Loucy (cell line): ENCODE results near the gene SLC6A6.

ENCODE experiments used
- H2AFZ ChIP-seq: fragments of 200-600 bp; sonication (generic); 2 replicates; pipeline ENCODE4 v1.6.0; 2016; ENCODE audit warnings: antibody characterized with exemption, mild to moderate bottlenecking, low read length, moderate library complexity
- H3F3A ChIP-seq: fragments of 200-600 bp; 2 replicates; pipeline ENCODE4 v1.6.0; 2016; ENCODE audit warnings: antibody characterized with exemption, low read depth, mild to moderate bottlenecking
- H3K27me3 ChIP-seq: fragments of 200-600 bp; sonication (generic); 2 replicates; pipeline ENCODE4 v1.6.1; 2014; ENCODE audit warnings: low read length, mild to moderate bottlenecking; ENCODE audit not compliant: insufficient read depth, poor library complexity, severe bottlenecking
- H3K36me3 ChIP-seq: fragments of 200-600 bp; sonication (generic); 2 replicates; pipeline ENCODE4 v1.6.1; 2016; ENCODE audit warnings: low read length; ENCODE audit not compliant: insufficient read depth
- H3K4me1 ChIP-seq: fragments of 200-600 bp; sonication (generic); 2 replicates; pipeline ENCODE4 v1.5.1; 2014; ENCODE audit warnings: low read length, mild to moderate bottlenecking; ENCODE audit not compliant: insufficient read depth, poor library complexity, severe bottlenecking
- H3K4me2 ChIP-seq: fragments of 200-600 bp; sonication (generic); 2 replicates; pipeline ENCODE4 v1.6.0; 2014; ENCODE audit warnings: antibody characterized with exemption, low read length, low read depth, mild to moderate bottlenecking; ENCODE audit not compliant: poor library complexity, severe bottlenecking
- H3K4me3 ChIP-seq: fragments of 200-600 bp; sonication (generic); 2 replicates; pipeline ENCODE4 v1.5.1; 2014; ENCODE audit warnings: low read length, mild to moderate bottlenecking, mixed read lengths; ENCODE audit not compliant: poor library complexity, severe bottlenecking
- H3K79me2 ChIP-seq: fragments of 200-600 bp; sonication (generic); 2 replicates; pipeline ENCODE4 v1.6.1; 2014; ENCODE audit warnings: low read length; ENCODE audit not compliant: insufficient read depth
- H3K9ac ChIP-seq: fragments of 200-600 bp; sonication (generic); 2 replicates; pipeline ENCODE4 v1.6.0; 2014; ENCODE audit warnings: mild to moderate bottlenecking, low read depth, low read length, moderate library complexity; ENCODE audit not compliant: poor library complexity, severe bottlenecking
- H3K9me2 ChIP-seq: fragments of 200-600 bp; sonication (generic); replicated peaks from 2 replicates; pipeline ENCODE4 v1.6.1; 2016; ENCODE audit warnings: low read depth, low read length, mixed read lengths
- H3K9me3 ChIP-seq: fragments of 200-600 bp; sonication (generic); 2 replicates; pipeline ENCODE4 v1.6.1; 2014; ENCODE audit warnings: mild to moderate bottlenecking, antibody characterized with exemption, low read length, low read depth; ENCODE audit not compliant: insufficient read depth
- H4K20me1 ChIP-seq: fragments of 200-600 bp; sonication (generic); 2 replicates; pipeline ENCODE4 v1.6.0; 2014; ENCODE audit warnings: antibody characterized with exemption, low read length, mild to moderate bottlenecking; ENCODE audit not compliant: insufficient read depth, poor library complexity, severe bottlenecking
- EZH2phosphoT487 ChIP-seq: fragments of 200-600 bp; IDR thresholded peaks from 2 replicates; pipeline ENCODE4 v1.6.1; 2018; ENCODE audit warnings: antibody characterized with exemption, mild to moderate bottlenecking, moderate library complexity, borderline replicate concordance
- TF ChIP-seq, protein P1 (sequence below): fragments of 200-600 bp; sonication (generic); conservative IDR thresholded peaks from 2 replicates; pipeline ENCODE4 v1.5.1; 2014; ENCODE audit warnings: mild to moderate bottlenecking, antibody characterized with exemption, low read length

The SLC6A6 gene

DNA sequence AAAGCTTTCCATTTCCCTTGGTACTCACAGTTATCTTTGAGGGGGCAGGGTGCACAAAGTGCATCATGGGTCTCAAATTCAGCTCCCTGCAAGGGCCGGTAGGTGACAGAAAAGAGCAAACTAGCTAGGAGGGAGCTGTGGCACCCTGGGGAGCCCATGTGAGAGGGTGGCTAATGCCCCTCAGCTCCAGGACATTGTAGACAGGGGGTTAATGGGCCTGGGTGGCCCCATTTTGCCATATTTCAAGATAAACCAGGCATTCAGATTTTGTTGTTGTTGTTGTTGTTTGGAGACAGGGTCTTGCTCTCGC is 3.7 kb upstream of the SLC6A6 start:
- H3K9me2 ChIP-seq = no peaks in the 10 kb centered on the region
- H3K4me3 ChIP-seq = no peak overlapping the region
- peaks cover 1% of the 10 kb centered on the region for H4K20me1 ChIP-seq
- no peaks in the 10 kb centered on the region; the same call in 1 of the 2 replicates for H3F3A ChIP-seq
- H3K4me1 ChIP-seq = peaks cover 26% of the 10 kb centered on the region
- peaks cover 8% of the 10 kb centered on the region for H3K79me2 ChIP-seq
- H3K4me2 ChIP-seq = no peak overlapping the region
- no peak for TF ChIP-seq EZH2phosphoT487
- TF ChIP-seq, protein P1, sequence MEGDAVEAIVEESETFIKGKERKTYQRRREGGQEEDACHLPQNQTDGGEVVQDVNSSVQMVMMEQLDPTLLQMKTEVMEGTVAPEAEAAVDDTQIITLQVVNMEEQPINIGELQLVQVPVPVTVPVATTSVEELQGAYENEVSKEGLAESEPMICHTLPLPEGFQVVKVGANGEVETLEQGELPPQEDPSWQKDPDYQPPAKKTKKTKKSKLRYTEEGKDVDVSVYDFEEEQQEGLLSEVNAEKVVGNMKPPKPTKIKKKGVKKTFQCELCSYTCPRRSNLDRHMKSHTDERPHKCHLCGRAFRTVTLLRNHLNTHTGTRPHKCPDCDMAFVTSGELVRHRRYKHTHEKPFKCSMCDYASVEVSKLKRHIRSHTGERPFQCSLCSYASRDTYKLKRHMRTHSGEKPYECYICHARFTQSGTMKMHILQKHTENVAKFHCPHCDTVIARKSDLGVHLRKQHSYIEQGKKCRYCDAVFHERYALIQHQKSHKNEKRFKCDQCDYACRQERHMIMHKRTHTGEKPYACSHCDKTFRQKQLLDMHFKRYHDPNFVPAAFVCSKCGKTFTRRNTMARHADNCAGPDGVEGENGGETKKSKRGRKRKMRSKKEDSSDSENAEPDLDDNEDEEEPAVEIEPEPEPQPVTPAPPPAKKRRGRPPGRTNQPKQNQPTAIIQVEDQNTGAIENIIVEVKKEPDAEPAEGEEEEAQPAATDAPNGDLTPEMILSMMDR = peak; percentile 31
- no peak overlapping the region for H3K9ac ChIP-seq
- no peaks in the 10 kb centered on the region for H3K9me3 ChIP-seq
- no peaks in the 10 kb centered on the region for H3K27me3 ChIP-seq
- no peaks in the 10 kb centered on the region for H3K36me3 ChIP-seq
- no peak overlapping the region for H2AFZ ChIP-seq

DNA sequence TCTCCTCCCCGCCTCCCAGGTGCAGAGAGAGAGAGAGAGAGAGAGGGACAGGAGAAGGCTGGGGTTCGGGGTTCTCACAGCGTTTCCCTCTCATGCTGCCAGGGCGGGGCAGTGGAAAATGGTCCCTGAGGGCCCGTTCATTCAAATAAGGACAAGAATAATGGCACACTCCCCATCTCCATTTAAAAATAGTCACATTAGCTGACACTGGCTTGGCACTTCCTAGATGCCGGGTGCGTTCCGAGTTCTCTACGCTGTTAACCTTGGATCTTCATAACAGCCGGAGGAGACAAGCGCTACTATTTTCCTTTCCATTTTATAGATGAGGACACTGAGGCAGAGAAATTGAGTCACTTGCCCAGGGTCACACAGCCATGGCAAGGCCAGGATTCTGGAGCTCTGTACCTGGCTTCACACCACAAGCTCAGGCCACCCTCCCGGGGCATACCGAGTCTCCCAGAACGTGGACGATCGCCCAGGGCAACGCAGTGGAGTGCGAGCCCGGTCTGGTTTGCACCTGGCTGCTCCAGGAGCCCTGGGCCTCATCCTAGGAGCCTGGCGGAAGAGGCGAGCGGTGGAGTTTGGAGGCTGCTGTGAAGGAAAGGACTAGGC is 608 bp upstream of the SLC6A6 start:
- no peaks in the 10 kb centered on the region for H3K9me2 ChIP-seq
- no peaks in the 10 kb centered on the region; the same call in 1 of the 2 replicates for H3F3A ChIP-seq
- peaks cover 39% of the 10 kb centered on the region for H3K79me2 ChIP-seq
- H3K4me1 ChIP-seq = peaks cover 53% of the 10 kb centered on the region
- peak overlapping the region; percentile 77 for H2AFZ ChIP-seq
- H4K20me1 ChIP-seq = peaks cover 27% of the 10 kb centered on the region
- H3K9ac ChIP-seq = peak overlapping the region; percentile 42
- peak overlapping the region; percentile 84 for H3K4me3 ChIP-seq
- TF ChIP-seq EZH2phosphoT487 = no peak
- TF ChIP-seq, protein P1 = no peak
- H3K4me2 ChIP-seq = peak overlapping the region; percentile 78
- H3K9me3 ChIP-seq = no peaks in the 10 kb centered on the region
- no peaks in the 10 kb centered on the region for H3K36me3 ChIP-seq
- H3K27me3 ChIP-seq = no peaks in the 10 kb centered on the region

DNA sequence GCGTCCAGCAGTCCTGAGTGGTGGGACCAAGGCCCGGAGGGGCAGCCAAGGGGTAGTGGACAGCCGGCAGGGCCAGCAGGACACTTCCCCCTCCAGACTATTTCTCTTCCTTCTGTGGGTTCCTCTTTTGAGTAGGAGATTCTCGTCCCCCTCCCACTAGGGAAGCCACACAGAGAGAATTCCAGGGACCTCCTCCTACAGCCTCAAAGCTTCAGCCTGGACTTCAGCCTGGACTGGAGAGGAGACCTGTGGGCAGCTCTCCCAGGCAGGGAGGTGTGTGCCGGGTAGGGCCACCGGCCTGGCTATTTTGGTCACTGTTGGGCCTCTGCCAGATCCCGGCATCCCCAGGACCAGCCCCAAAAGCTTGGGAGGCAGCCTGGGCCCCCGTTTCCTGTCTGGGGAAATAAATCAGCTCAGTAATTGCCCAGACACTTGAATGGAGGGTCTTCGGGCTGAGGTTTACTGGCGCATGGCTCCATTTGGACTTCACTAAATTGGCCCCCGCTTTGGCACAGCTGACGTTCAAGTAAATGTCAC is 1.3 kb downstream of the SLC6A6 start:
- Histone ChIP-seq H3K4me3 (peak overlapping the region; percentile 84), H3K4me2 (peak overlapping the region; percentile 78), H3K27me3 (no peaks in the 10 kb centered on the region), H3K9ac (peak overlapping the region; percentile 81), H3K36me3 (no peaks in the 10 kb centered on the region), H3K79me2 (peaks cover 57% of the 10 kb centered on the region), H3F3A (no peaks in the 10 kb centered on the region), H2AFZ (no peak overlapping the region), H3K9me2 (no peaks in the 10 kb centered on the region), H4K20me1 (peaks cover 27% of the 10 kb centered on the region), H3K4me1 (peaks cover 48% of the 10 kb centered on the region), H3K9me3 (no peaks in the 10 kb centered on the region)
- TF ChIP-seq, protein P1 = no peak
- TF ChIP-seq EZH2phosphoT487 = no peak
